Measurements from ENCODE around the gene CDC42EP1. TPM values are rescaled to one million over a fixed set of nuclear protein-coding genes. Genes with fewer than 3 reads are reported as not detected.
"Not testable (repeated sequence)": the region's sequence is repeated elsewhere in the genome, so short reads cannot be mapped to it uniquely, and the experiment has no call there.

The CDC42EP1 gene
- total and polyA plus RNA-seq, 12 donors: 10.6 to 48.3 (median 16.2) TPM

DNA sequence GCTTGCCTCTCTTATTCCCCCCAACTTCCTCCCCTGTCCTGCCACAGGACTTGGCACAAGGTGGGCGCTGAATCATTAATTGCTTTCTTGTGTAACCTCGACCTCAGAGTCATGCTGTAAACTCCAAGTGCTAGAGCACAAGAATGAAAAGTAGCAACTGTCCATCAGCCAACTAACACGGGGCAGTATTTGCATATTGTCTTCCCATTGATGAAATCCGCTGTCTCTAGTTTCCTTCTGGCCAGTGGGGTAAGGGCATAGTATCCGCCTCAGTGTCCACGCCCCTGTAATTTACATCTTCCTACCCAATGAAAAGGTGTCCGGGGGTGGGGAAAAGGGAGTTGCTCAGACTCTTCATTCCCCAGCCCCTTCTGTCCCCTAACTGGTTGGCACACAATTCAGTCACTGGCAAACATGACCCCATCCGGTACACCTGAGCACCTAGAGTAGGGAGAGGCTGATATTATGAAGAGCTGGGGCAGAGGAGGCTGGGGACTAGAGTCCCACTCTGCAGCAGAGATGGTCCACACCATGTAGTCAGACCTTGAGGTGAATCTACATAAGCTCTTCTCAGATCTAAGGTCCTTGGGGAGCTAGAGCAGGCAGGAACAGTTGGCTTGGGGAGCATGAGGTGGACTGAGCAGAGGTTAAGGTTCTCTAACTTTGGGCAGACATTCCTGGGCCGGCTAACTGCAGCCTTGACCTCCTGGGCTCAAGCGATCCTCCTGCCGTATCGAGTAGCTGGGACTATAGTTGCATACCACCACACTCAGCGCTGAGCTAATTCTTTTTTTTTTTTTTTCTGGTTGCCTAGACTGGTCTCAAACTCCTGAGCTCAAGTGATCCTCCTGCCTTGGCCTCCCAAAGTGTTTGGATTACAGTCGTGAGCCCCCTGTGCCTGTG lies 41.5 kb downstream of the CDC42EP1 start:
- 40 to 49% methylated on average over 14 of the region's 14 CpGs for WGBS, 2 donors
- Histone ChIP-seq H3K27me3 (peaks cover 0 to 9% (median 0%) of the 10 kb centered on the region in 7 donors), H3K27ac (no peak overlapping the region), H3K9me3 (no peaks in the 10 kb centered on the region), H3K4me3 (no peak overlapping the region), H3K36me3 (no peaks in the 10 kb centered on the region), H3K4me1 (peaks cover 0 to 8% (median 1%) of the 10 kb centered on the region in 9 donors)
- intact Hi-C loops (cut with DNase I): no loop called here
- ATAC-seq (peak in 1 of 8 donors; percentile 32), DNase-seq (no peak)
- TF ChIP-seq CTCF (IDR thresholded peaks at IDR 0.05): no peak

GRCh38 chr22:37602546-37603277 lies 42.4 kb downstream of the CDC42EP1 start:
- DNase-seq; H3K27ac ChIP-seq; H3K4me3 ChIP-seq; ATAC-seq; intact Hi-C loops (cut with DNase I); H3K9me3 ChIP-seq; H3K27me3 ChIP-seq; H3K36me3 ChIP-seq: not testable (repeated sequence)
- H3K4me1 ChIP-seq: peaks cover 2 to 17% (median 10%) of the 10 kb centered on the region in 9 donors
- 76 to 94% methylated on average over 5 of the region's 5 CpGs for WGBS, 2 donors

DNA sequence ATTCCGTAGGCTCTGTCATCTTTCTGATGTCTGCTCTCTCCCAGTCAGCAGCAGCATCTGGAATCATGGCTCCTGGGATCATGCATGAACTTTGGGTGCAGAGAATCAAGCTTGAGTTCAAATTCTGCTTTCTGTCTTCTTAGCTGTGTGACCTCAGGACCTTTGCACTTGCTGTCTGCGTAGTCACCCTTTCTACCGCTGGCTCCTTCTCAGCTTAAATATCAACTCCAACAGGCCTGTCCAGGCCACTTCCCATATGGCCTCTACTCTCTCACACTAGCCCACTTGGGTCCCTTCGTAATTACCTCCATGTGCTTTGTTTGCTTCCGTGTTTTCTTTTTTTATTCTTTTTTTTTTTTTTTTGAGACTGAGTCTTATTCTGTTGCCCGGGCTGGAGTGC lies 43.8 kb downstream of the CDC42EP1 start:
- Histone ChIP-seq H3K9me3 (no peaks in the 10 kb centered on the region), H3K27me3 (peaks cover 0 to 9% (median 0%) of the 10 kb centered on the region in 7 donors), H3K27ac (no peak overlapping the region), H3K4me1 (peaks cover 2 to 19% (median 14%) of the 10 kb centered on the region in 9 donors), H3K4me3 (no peak overlapping the region), H3K36me3 (no peaks in the 10 kb centered on the region)
- ATAC-seq (no peak), DNase-seq (no peak)
- no peak for TF ChIP-seq CTCF (IDR thresholded peaks at IDR 0.05)
- WGBS, 2 donors: 91 to 93% methylated on average over 6 of the region's 6 CpGs
- intact Hi-C loops (cut with DNase I): no loop called here

DNA sequence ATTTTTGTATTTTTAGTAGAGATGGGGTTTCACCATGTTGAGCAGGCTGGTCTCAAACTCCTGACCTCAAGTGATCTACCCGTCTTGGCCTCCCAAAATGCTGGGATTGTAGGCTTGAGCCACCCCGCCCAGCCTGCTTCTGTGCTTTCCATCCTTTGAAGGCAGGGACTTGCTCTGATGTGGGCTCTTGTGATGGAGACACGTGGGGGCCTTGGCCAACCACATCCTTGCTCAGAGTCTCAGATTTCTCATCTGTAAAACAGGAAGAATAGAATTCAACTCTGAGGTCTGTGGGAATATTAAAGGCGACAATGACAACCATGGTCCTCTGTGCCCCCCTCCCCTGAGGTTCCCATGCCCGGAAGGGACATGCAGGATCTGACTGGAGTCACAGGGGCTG lies 44.6 kb downstream of the CDC42EP1 start:
- ATAC-seq (no peak), DNase-seq (no peak)
- Histone ChIP-seq H3K27me3 (peaks cover 0 to 9% (median 0%) of the 10 kb centered on the region in 7 donors), H3K27ac (no peak overlapping the region), H3K36me3 (no peaks in the 10 kb centered on the region), H3K4me3 (no peak overlapping the region), H3K9me3 (no peaks in the 10 kb centered on the region), H3K4me1 (peaks cover 7 to 24% (median 20%) of the 10 kb centered on the region in 9 donors)
- no peak for TF ChIP-seq CTCF (IDR thresholded peaks at IDR 0.05)
- 60 to 63% methylated on average over 5 of the region's 5 CpGs for WGBS, 2 donors
- intact Hi-C loops (cut with DNase I): no loop called here

Data from heart right ventricle (tissue), 16 donors.